Measurements from ENCODE around the gene YIF1A. TPM values are rescaled to one million over a fixed set of nuclear protein-coding genes. Genes with fewer than 3 reads are reported as not detected.

YIF1A gene
- total and polyA plus RNA-seq, 2 of the 4 experiments (the other 2 are of a cell fraction), result 128 to 207 TPM

DNA sequence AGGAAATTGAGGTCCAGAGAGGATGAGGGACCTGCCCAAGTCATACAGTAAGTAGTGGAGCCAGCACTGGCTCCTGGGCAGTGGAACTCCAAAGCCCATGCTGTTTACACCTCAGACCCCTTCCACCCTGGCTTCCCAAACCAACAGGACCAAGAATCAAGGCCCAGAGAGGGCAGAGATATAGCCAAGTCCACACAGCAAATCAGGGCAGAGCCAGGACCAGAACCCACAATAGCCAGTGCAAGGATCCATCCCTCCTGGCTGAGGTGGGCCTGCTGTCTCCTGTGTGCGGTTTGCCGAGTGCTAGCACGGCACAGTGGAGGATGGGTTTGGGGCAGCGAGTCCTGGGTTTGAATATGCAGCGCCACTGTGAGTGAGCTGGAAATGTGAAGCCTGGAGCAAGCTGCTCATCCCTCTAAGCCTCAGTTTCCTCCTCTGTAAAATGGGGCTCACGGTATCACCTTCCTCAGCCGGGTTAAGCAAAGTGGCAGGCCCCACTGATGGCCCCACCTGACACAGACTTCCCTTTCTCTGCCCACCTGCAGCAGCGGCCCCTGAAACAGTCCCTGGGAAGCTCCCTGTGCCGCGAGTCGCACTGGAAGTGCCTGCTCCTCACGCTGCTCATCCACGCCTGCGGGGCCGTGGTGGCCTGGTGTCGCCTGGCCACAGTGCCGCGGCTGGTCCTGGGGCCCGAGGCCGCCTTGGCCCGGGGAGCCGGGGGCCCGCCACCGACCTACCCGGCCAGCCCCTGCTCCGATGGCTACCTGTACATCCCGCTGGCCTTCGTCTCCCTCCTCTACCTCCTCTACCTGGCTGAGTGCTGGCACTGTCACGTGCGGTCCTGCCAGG is 5.1 kb upstream of the YIF1A start:
- H4K5ac ChIP-seq (ENCODE audit: low read depth, low read length), result no peak overlapping the region
- in situ Hi-C loops (cut with MboI; ENCODE audit: low sequenced_read_pairs), result no loop called here
- no peak overlapping the region for H3K56ac ChIP-seq (ENCODE audit: extremely low read depth, insufficient read depth, low read length)
- no TSS peak for BruUV-seq (replicated peaks)
- no peak overlapping the region for H3K18ac ChIP-seq (ENCODE audit: low read depth, low read length)
- H3K9me3 ChIP-seq (ENCODE audit: control insufficient read depth, insufficient read depth, low read length), result no peaks in the 10 kb centered on the region
- no peak overlapping the region for H4K91ac ChIP-seq (ENCODE audit: insufficient read depth, low read depth, low read length)
- no peak overlapping the region for H2BK20ac ChIP-seq (ENCODE audit: low read depth, low read length)
- peaks cover 4% of the 10 kb centered on the region; the same call in 1 of the 2 replicates for H3K4me1 ChIP-seq (ENCODE audit: control insufficient read depth, insufficient read depth, low read length)
- H3K4me2 ChIP-seq (ENCODE audit: low read depth, low read length), result no peak overlapping the region
- no peak overlapping the region for H3K4me3 ChIP-seq (ENCODE audit: insufficient read depth, low read depth, low read length)
- H2BK15ac ChIP-seq (ENCODE audit: low read depth, low read length), result no peak overlapping the region
- H3K36me3 ChIP-seq (ENCODE audit: control insufficient read depth, insufficient read depth, low read length), result no peaks in the 10 kb centered on the region
- no peak for DNase-seq
- 82% methylated on average over 12 of the region's 30 CpGs; no CpG with 5 or more reads in 1 of the 2 experiments for WGBS, 2 experiments (ENCODE audit: extremely low coverage in 2 of 2, insufficient read length in 1 of 2)
- no peak overlapping the region for H4K8ac ChIP-seq (ENCODE audit: low read depth in 2 of 2, low read length in 2 of 2)
- H2BK120ac ChIP-seq (ENCODE audit: low read depth, low read length), result no peak overlapping the region
- dilution Hi-C loops (cut with HindIII; ENCODE audit: low sequenced_read_pairs, unreplicated experiment), result no loop called here
- H3K9me1 ChIP-seq (ENCODE audit: insufficient read depth, low read length), result peaks cover 7% of the 10 kb centered on the region; the same call in 1 of the 2 replicates
- intact Hi-C loops (cut with micrococcal nuclease), result no loop called here
- no peak for ATAC-seq (ENCODE audit: low read depth)
- H3K79me1 ChIP-seq (ENCODE audit: low read depth in 1 of 2, low read length in 2 of 2), result no peaks in the 10 kb centered on the region
- H4K20me1 ChIP-seq (ENCODE audit: insufficient read depth, low read length), result no peaks in the 10 kb centered on the region
- no peak overlapping the region for H2AFZ ChIP-seq (replicated peaks; ENCODE audit: low read length, poor library complexity)
- H3K27me3 ChIP-seq (ENCODE audit: control insufficient read depth, insufficient read depth, low read length), result peaks cover 53% of the 10 kb centered on the region
- no peak overlapping the region for H3K27ac ChIP-seq (ENCODE audit: insufficient read depth, low read length)
- no peak overlapping the region for H2AK9ac ChIP-seq (replicated peaks; ENCODE audit: low read depth, low read length, poor library complexity)
- ChIA-PET CTCF (no interaction called here), POLR2A (ENCODE audit: unreplicated experiment) (no interaction called here)
- H3K23ac ChIP-seq (ENCODE audit: low read depth, low read length), result no peak overlapping the region
- TF ChIP-seq RAD21 (IDR thresholded peaks at IDR 0.05; ENCODE audit: low read length), result no peak
- no peak for TF ChIP-seq MAZ (IDR thresholded peaks at IDR 0.05; ENCODE audit: borderline replicate concordance, low read depth, low read length)
- no peak for TF ChIP-seq MAFK (IDR thresholded peaks at IDR 0.05; ENCODE audit: low read depth, low read length)
- no peak for TF ChIP-seq SMC3 (IDR thresholded peaks at IDR 0.05; ENCODE audit: low read depth, low read length)
- TF ChIP-seq, protein P1, sequence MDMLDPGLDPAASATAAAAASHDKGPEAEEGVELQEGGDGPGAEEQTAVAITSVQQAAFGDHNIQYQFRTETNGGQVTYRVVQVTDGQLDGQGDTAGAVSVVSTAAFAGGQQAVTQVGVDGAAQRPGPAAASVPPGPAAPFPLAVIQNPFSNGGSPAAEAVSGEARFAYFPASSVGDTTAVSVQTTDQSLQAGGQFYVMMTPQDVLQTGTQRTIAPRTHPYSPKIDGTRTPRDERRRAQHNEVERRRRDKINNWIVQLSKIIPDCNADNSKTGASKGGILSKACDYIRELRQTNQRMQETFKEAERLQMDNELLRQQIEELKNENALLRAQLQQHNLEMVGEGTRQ (IDR thresholded peaks at IDR 0.05; ENCODE audit: low read depth, low read length), result no peak
- TF ChIP-seq FOS (IDR thresholded peaks at IDR 0.05; ENCODE audit: low read depth, low read length), result no peak
- TF ChIP-seq NFE2L2 (IDR thresholded peaks at IDR 0.05; ENCODE audit: low read depth, low read length), result no peak
- TF ChIP-seq RCOR1 (IDR thresholded peaks at IDR 0.05; ENCODE audit: insufficient replicate concordance, low read length), result no peak
- no peak for TF ChIP-seq CEBPB (IDR thresholded peaks at IDR 0.05; ENCODE audit: low read depth, low read length)
- TF ChIP-seq, protein P2, sequence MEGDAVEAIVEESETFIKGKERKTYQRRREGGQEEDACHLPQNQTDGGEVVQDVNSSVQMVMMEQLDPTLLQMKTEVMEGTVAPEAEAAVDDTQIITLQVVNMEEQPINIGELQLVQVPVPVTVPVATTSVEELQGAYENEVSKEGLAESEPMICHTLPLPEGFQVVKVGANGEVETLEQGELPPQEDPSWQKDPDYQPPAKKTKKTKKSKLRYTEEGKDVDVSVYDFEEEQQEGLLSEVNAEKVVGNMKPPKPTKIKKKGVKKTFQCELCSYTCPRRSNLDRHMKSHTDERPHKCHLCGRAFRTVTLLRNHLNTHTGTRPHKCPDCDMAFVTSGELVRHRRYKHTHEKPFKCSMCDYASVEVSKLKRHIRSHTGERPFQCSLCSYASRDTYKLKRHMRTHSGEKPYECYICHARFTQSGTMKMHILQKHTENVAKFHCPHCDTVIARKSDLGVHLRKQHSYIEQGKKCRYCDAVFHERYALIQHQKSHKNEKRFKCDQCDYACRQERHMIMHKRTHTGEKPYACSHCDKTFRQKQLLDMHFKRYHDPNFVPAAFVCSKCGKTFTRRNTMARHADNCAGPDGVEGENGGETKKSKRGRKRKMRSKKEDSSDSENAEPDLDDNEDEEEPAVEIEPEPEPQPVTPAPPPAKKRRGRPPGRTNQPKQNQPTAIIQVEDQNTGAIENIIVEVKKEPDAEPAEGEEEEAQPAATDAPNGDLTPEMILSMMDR (conservative IDR thresholded peaks at IDR 0.05; ENCODE audit: low read depth, low read length), result no peak
- TF ChIP-seq RFX5 (IDR thresholded peaks at IDR 0.05; ENCODE audit: low read depth, low read length), result no peak
- TF ChIP-seq, protein P3, sequence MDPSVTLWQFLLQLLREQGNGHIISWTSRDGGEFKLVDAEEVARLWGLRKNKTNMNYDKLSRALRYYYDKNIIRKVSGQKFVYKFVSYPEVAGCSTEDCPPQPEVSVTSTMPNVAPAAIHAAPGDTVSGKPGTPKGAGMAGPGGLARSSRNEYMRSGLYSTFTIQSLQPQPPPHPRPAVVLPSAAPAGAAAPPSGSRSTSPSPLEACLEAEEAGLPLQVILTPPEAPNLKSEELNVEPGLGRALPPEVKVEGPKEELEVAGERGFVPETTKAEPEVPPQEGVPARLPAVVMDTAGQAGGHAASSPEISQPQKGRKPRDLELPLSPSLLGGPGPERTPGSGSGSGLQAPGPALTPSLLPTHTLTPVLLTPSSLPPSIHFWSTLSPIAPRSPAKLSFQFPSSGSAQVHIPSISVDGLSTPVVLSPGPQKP (IDR thresholded peaks at IDR 0.05; ENCODE audit: borderline replicate concordance, low read depth, low read length), result no peak
- no peak for TF ChIP-seq CHD1 (IDR thresholded peaks at IDR 0.05; ENCODE audit: low read depth, low read length)
- no peak for TF ChIP-seq MXI1 (IDR thresholded peaks at IDR 0.05; ENCODE audit: borderline replicate concordance, low read depth, low read length)
- no peak overlapping the region for H3K9ac ChIP-seq (ENCODE audit: low read depth, low read length)
- no peak overlapping the region for H2BK5ac ChIP-seq (ENCODE audit: low read depth, low read length, poor library complexity, severe bottlenecking)
- no peak overlapping the region for H3K4ac ChIP-seq (ENCODE audit: low read depth, low read length)
- H3K14ac ChIP-seq (replicated peaks; ENCODE audit: low read depth, low read length), result no peak overlapping the region
- H2AK5ac ChIP-seq (ENCODE audit: low read depth, low read length), result no peak overlapping the region
